Stimulated activated CD8-positive, alpha-beta memory T cell treated with anti-CD3 and anti-CD28 coated beads, Interleukin-15, amount 100 ng/mL, for 4 hours (primary cell): ENCODE results near the gene RIT2.
"Not testable (repeated sequence)": the region's sequence is repeated elsewhere in the genome, so short reads cannot be mapped to it uniquely, and the experiment has no call there.

Experiments
- DNase-seq, 2 donors: peaks; one replicate each; pipeline ENCODE4 v3.0.0-alpha.2; 2020; ENCODE audit warnings: low read depth in 2 of 2

RIT2 gene

GRCh38 chr18:42838546-42839145 is 276.8 kb downstream of the RIT2 start:
- DNase-seq = no peak

GRCh38 chr18:42830936-42831335 is 284.5 kb downstream of the RIT2 start:
- no peak for DNase-seq

- no peak for DNase-seq
Measured at GRCh38 chr18:42828881-42829280, 286.6 kb downstream of the RIT2 start.

- DNase-seq = no peak
Measured at GRCh38 chr18:42824178-42824577, 291.3 kb downstream of the RIT2 start.

GRCh38 chr18:42822711-42823110 is 292.8 kb downstream of the RIT2 start:
- DNase-seq = no peak

- no peak for DNase-seq
Measured at GRCh38 chr18:42821492-42821891, 294.0 kb downstream of the RIT2 start.

GRCh38 chr18:42814618-42815017 is 300.9 kb downstream of the RIT2 start:
- DNase-seq = no peak

GRCh38 chr18:42814184-42814583 is 301.3 kb downstream of the RIT2 start:
- no peak for DNase-seq

GRCh38 chr18:42813570-42813969 is 301.9 kb downstream of the RIT2 start:
- no peak for DNase-seq

GRCh38 chr18:42807887-42808286 is 307.6 kb downstream of the RIT2 start:
- no peak for DNase-seq

- DNase-seq = no peak
Measured at GRCh38 chr18:42801706-42802105, 313.8 kb downstream of the RIT2 start.

- no peak for DNase-seq
Measured at GRCh38 chr18:42798606-42799170, 316.8 kb downstream of the RIT2 start.

GRCh38 chr18:42795213-42795789 is 320.2 kb downstream of the RIT2 start:
- not testable (repeated sequence) for DNase-seq

- no peak for DNase-seq
Measured at GRCh38 chr18:42792731-42793130, 322.8 kb downstream of the RIT2 start.

GRCh38 chr18:42784632-42785031 is 330.9 kb downstream of the RIT2 start:
- no peak for DNase-seq

GRCh38 chr18:42782929-42783328 is 332.6 kb downstream of the RIT2 start:
- DNase-seq = no peak

GRCh38 chr18:42781298-42781815 is 334.1 kb downstream of the RIT2 start:
- DNase-seq = no peak

GRCh38 chr18:42780171-42780570 is 335.3 kb downstream of the RIT2 start:
- no peak for DNase-seq

- DNase-seq = no peak
Measured at GRCh38 chr18:42778445-42779042, 336.9 kb downstream of the RIT2 start.

- DNase-seq = no peak
Measured at GRCh38 chr18:42778024-42778423, 337.5 kb downstream of the RIT2 start.

- no peak for DNase-seq
Measured at GRCh38 chr18:42773870-42774269, 341.6 kb downstream of the RIT2 start.

- no peak for DNase-seq
Measured at GRCh38 chr18:42771936-42772335, 343.5 kb downstream of the RIT2 start.

- DNase-seq = no peak
Measured at GRCh38 chr18:42765302-42765701, 350.2 kb downstream of the RIT2 start.
